NCI-H510A treated with DMSO at 0.1 percent for 48 hours (cell line): Measurements from ENCODE around the gene URI1.
A peak's percentile ranks its signal among the peaks of the same experiment; 100 is the strongest.
"Not testable (repeated sequence)": the region's sequence is repeated elsewhere in the genome, so short reads cannot be mapped to it uniquely, and the experiment has no call there.

Experiments
- DNase-seq: peaks from one replicate; lab custom pipeline; 2025; lab: John Stamatoyannopoulos, UW

Gene URI1

DNA sequence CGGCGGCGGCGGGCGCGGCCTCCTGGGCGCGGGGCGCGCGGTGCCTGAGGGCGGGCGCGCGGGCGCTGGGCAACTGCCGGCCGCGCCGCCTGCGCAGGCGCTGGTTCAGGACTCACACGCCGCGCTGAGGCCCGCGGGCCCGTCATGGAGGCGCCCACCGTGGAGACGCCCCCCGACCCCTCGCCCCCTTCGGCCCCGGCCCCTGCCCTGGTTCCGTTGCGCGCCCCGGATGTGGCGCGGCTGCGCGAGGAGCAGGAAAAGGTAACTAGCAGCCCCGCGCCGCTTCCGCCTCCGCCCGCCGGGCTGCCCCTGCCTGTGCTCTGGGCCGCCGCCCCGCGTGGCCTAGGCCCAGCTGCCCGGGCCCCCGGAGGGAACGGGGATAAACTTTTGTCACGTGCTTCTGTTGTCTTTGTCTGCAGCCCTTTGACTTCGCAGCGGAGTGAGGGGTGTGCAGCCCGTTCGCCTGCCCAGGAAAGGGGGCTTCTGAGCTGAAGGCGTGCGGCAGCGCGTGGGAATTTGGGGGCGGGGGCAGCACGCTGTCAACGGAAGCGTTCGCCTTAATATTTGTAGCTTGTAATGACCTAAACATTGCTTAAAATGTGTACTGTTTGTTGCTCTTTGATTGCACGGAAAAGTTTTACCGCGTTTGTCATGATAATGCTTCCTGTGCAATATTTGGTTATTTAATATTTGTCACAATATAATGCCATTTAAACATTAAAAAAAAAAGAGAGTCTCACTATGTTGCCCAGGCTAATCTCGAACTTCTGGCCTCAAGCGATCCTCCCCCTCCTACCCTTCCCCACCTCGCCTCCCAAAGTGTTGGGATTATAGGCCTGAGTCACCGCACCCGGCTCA is 594 bp downstream of the URI1 start:
- DNase-seq, result peak; percentile 34

- no peak for DNase-seq
These were observed 1.6 kb downstream of the URI1 start for GRCh38 chr19:29943615-29944014.

- no peak for DNase-seq
These were observed 2.5 kb downstream of the URI1 start for GRCh38 chr19:29944390-29945012.

GRCh38 chr19:29945017-29945416 is 3.0 kb downstream of the URI1 start:
- DNase-seq, result no peak

DNA sequence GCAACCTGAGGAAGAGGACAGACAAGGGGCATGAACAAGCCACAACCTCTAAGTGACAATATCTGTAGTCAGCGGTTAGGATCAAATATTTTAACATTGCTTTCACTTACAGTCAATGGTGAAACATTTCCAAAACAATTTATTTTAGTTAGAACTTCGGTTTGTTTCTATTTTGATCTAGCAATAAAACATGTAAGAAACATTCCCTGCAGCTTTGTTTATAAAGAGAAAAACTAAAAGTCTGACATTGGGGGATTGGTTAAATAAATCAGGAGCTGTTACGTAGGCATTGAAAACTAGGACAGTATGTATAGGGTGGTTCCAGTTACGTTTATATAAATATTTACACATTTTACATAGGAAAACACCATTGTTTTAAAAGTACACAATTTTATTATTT is 3.4 kb downstream of the URI1 start:
- no peak for DNase-seq

DNA sequence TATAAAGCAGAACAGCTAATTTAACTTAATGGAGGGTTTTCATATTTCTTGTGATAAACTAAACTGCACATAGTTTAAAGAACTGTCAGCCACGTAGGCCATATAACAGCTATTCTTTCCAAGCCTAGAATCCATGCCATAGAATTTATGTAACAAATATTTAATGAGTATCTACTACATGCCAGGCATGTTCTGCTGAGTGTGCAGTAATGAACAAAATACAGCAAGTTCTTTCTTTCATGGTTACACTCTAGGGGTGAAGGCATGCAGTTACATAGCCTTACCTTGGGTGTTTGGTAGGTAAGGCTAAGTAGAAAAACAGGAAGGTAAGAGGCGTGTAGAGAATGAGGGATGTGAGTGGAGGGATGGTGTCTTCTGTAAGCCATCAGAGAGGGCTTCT is 4.6 kb downstream of the URI1 start:
- DNase-seq, result no peak

- DNase-seq, result no peak
These were observed 5.8 kb downstream of the URI1 start for GRCh38 chr19:29947871-29948270.

GRCh38 chr19:29948759-29949470 is 6.9 kb downstream of the URI1 start:
- not testable (repeated sequence) for DNase-seq

- DNase-seq, result no peak
These were observed 10.1 kb downstream of the URI1 start for GRCh38 chr19:29952177-29952576.

- DNase-seq, result no peak
These were observed 10.6 kb downstream of the URI1 start for GRCh38 chr19:29952646-29953045.

DNA sequence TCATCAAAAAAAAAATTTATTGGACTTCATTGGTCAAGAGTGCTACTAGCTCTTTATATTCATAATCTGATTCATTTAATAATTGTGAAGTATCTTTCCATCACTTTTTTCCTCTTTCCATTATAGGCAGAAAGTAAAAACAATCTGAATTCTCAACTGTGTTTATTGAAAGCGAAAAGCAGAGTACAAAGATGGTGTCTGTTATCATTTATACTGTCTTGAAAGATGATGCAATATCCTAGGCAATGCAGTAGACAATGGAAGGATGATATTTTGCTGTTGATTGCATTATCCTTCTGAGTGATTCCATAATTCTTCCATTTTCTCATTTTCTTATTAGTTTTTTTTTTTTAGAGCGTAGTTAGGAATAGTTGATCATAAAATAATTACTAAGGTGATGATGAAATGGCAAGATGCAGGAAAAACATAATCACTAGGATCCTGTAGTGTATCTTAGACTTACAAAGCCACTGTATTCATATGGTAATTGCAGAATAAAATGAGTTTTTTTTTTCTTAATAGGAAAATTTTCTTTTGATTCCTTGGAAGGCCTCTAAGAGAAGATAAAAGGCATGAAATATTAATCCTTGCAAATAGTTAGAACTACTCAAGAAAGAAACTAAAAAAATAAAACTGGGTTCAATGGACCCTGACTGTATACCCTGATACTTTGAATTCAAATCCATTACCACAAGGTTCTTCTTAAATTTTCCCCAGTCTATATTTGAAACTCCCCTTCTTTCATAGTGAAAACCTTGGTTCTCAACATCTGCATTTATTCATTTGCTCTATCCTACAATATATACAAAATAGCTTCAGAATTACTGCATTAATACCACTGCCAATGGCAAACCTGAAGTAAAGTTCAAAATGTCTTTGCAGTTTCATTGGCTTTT is 11.6 kb downstream of the URI1 start:
- DNase-seq, result no peak

- no peak for DNase-seq
These were observed 14.8 kb downstream of the URI1 start for GRCh38 chr19:29956855-29957254.

DNA sequence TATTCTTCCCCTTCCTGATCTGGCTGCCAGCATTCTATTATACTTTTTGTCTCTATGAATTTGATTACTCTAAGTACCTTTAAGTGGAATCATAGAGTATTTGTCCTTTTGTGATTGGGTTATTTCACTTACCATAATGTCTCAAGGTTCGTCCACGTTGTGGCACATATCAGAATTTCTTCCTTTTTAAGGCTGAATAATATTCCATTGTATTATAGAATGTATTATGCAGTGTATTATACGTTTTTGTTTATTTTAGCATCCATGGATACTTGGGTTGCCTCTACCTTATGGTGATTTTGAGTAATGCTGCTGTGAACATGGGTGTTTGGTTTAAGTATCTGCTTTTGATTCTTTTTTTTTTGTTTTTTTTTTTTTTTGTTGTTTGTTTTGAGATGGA is 19.3 kb downstream of the URI1 start:
- DNase-seq, result no peak

DNA sequence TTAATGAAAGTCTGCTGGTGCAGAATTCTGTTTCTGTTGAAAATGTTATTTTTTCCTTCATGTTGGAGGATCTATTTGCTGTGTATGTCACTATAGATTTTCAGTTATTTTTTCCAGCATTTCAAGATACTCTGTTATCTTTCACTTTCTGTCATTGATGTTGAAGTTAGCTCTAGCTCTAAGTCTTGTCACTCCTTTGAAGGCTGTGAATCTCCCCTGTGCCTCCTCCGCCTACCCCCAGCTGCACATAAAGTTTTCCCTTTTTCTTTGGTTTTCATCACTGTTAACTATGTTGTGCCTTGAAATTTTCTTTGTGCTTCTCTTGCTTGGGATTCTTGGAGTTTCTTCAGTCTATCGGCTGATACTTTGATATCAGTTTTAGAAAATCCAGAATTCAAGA is 20.8 kb downstream of the URI1 start:
- no peak for DNase-seq

GRCh38 chr19:29963576-29963975 is 21.5 kb downstream of the URI1 start:
- no peak for DNase-seq

DNA sequence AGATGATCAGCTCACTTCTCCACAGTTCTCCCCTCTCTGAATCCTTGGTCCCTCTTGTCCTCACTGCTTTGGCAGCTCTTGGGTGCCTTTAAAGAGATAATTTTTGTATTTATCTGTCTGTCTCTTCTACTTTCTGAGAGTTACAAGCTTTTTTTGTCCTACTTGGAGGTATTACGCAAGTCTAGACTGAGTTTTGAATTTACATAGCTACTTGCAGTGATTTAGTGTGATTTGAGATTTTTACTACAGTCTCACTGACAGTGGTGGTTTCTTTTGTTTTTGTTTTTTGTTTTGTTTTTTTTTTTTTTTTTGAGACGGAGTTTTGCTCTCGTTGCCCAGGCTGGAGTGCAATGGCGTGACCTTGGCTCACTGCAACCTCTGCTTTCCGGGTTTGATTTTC is 22.1 kb downstream of the URI1 start:
- DNase-seq, result no peak

DNA sequence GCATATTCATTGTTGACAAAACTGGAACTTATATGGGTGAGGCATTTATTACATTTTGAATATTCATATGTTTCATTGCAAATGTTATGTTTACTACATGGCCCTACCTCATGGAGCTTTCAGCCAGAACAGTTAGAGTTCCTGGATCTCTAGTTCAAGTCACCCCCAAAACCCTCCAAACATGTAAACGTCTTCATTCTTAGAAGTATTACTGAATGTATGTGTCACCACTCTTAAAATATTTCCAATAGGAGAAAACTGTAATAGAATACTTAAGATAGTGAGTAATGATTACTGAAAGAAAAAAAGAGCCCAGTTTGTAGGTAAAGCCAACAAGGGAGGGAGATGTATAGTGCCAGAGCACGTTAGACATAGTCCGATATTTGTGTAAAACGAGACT is 23.5 kb downstream of the URI1 start:
- DNase-seq, result no peak

- DNase-seq, result not testable (repeated sequence)
These were observed 24.1 kb downstream of the URI1 start for GRCh38 chr19:29966142-29966541.

- DNase-seq, result no peak
These were observed 24.7 kb downstream of the URI1 start for GRCh38 chr19:29966588-29967249.

DNA sequence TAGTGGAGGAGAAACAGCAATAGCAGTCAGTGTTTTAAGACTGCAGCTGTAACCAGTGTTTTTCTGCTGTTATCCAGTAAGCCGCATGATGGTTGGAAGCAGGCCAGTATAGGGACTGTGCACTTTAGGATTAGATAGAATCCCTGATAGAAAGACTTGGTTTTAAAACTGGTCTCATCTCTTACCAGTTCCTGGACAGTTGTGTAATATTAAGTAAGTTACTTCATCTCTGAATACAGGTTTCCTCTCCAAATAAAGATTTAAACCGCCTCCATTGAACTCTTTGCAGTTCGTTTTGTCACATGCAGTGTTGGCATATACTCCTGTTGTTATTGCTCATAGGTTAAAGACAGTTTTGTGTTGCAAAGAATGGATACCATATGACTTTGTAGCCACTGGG is 25.6 kb downstream of the URI1 start:
- DNase-seq, result no peak

- no peak for DNase-seq
These were observed 27.9 kb downstream of the URI1 start for GRCh38 chr19:29969891-29970290.
